A673 (cell line): ENCODE measurements around the gene LNPK.

Experiments used
- CTCF ChIP-seq: fragments of 300-800, 200-600 bp; sonication (generic); conservative IDR thresholded peaks from 2 replicates; pipeline ENCODE4 v1.5.1; 2017; ENCODE audit warnings: low read depth, mild to moderate bottlenecking, antibody characterized with exemption, low read length, moderate library complexity, mixed read lengths
- EZH2 ChIP-seq: fragments of 200-600 bp; sonication (generic); IDR thresholded peaks from 2 replicates; pipeline ENCODE4 v1.6.1; 2017; ENCODE audit warnings: borderline replicate concordance, low read depth, mild to moderate bottlenecking, mixed read lengths, antibody characterized with exemption, low read length; ENCODE audit not compliant: poor library complexity, severe bottlenecking

GRCh38 chr2:175903384-175903936 is 98.6 kb downstream of the LNPK start:
- no peak for TF ChIP-seq CTCF
- TF ChIP-seq EZH2, result no peak
